NCI-H1092 treated with DMSO at 0.1 percent for 48 hours (cell line): Measurements from ENCODE around the gene STRADA.
"Not testable (repeated sequence)": the region's sequence is repeated elsewhere in the genome, so short reads cannot be mapped to it uniquely, and the experiment has no call there.

Experiments
- DNase-seq: peaks from one replicate; lab custom pipeline; 2025; lab: John Stamatoyannopoulos, UW

STRADA gene

GRCh38 chr17:63754046-63754445, 12.4 kb upstream of the STRADA start:
- no peak for DNase-seq

GRCh38 chr17:63753215-63753614, 11.6 kb upstream of the STRADA start:
- no peak for DNase-seq

DNA sequence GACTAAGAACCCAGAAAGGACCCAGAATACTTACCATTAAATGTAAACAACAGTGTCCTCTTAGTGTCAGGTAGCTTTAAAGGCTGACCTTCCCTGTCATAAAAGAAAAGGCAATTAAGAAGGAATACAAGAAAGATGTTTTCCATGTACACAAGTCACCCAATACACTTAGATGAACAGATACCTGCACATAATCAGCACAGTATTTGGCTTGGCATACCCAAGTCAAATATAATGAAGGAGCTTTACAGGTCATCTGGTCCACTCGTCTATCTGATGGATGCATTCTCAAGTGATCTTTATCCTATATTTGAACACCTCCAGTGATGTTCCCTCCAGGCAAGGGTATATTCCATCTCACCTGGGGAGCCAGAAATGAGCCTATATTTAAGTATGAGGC, 11.1 kb upstream of the STRADA start:
- DNase-seq: no peak

GRCh38 chr17:63751806-63752205, 10.2 kb upstream of the STRADA start:
- DNase-seq: no peak

- DNase-seq: no peak
Measured at GRCh38 chr17:63741143-63741407, 524 bp downstream of the STRADA start.

GRCh38 chr17:63740464-63741142, 996 bp downstream of the STRADA start:
- DNase-seq: peak; percentile 20

- no peak for DNase-seq
Measured at GRCh38 chr17:63735691-63736090, 5.9 kb downstream of the STRADA start.

GRCh38 chr17:63722403-63722802, 19.2 kb downstream of the STRADA start:
- DNase-seq: no peak

DNA sequence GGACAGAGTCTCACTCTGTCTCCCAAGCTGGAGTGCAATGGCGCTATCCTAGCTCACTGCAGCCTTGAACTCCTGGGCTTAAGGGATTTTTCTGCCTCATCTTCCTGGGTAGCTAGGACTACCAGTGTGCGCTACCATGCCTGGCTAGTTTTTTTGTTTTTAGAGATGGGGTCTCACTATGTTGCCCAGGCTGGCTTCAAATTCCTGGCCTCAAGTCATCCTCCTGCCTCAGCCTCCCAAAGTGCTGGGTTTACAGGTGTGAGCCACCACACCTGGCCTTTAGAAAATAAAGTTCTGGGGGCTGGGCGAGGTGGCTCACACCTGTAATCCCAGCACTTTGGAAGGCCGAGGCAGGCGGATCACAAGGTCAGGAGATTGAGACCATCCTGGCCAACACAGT, 21.4 kb downstream of the STRADA start:
- DNase-seq: not testable (repeated sequence)

DNA sequence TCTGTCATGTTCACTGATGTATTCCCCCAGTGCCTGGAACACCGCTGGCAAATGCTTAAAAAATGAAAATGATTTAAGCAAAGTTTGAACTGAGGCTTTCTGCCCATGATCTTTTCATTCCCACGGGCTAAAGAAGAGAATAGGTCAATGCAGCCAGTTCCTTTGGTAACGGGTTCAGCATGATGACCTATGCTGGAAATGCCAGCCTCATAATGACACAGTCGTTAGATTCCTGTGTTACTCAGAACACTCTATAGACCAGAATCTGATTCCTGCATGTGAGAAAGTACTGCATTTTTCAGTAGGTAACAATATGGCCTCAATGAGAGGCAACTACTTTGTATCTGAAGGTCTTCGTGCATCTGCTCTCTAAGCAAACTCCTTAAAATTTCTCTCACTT, 22.6 kb downstream of the STRADA start:
- DNase-seq: no peak

DNA sequence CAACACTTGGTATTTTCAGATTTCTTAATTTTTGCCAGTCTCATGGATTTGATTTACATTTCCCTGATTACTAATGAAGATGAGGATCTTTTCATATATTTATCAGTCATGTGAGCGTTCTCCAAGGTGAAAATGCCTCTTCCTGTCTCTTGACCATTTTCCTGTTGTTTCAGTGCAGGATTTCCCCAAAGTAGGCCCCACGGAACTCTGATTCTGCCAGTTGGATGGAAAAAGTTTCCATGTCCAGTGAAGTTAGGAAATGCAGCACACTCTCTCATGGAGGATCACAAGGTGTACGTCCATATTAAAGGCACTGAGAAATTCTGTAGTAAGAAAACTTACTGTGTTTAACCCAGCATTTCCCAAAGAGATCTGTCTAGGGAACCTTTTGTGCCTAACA, 25.2 kb downstream of the STRADA start:
- DNase-seq: no peak

GRCh38 chr17:63714550-63715277, 26.9 kb downstream of the STRADA start:
- no peak for DNase-seq

DNA sequence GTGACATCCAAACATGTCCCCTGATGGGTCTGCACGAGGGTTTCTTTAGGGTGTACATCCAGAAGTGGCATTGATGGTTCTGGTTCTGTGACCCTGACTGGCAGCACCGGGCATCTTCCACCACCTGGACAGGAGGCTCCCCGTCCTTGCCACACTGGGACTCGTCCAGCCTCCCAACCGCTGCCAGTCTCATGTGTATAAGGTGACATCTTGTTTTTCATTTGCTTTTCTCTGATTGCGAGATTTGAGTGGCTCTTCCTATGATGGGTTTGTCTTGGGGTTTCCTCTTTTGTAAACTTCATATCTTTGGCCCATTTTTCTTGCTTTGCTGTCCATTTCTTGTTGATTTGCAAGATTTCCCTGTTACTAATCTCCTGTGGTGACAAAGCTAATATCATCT, 32.5 kb downstream of the STRADA start:
- no peak for DNase-seq

DNA sequence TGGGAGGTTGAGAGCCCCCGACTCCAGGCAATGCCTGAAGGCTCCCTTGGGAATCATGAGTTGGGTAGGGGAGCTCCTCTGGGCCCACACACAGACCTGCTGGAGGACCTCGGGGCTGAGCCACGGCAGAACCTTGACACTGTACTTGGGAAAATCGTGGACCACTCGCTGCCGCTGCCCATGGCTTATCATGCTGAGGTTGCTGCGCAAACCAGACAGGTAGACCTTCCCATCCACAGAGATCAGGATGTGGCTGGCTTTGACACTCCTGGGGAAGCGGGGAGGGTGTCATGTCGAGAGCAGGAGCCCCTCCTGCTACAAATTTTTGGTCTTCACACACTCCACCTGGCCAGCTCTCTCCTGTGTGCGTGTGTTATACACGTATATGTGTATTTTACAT, 34.4 kb downstream of the STRADA start:
- DNase-seq: no peak

- no peak for DNase-seq
Measured at GRCh38 chr17:63706336-63707082, 35.1 kb downstream of the STRADA start.

- DNase-seq: no peak
Measured at GRCh38 chr17:63705657-63706056, 35.9 kb downstream of the STRADA start.

- DNase-seq: no peak
Measured at GRCh38 chr17:63704836-63705235, 36.8 kb downstream of the STRADA start.

GRCh38 chr17:63704259-63704576, 37.4 kb downstream of the STRADA start:
- DNase-seq: no peak

DNA sequence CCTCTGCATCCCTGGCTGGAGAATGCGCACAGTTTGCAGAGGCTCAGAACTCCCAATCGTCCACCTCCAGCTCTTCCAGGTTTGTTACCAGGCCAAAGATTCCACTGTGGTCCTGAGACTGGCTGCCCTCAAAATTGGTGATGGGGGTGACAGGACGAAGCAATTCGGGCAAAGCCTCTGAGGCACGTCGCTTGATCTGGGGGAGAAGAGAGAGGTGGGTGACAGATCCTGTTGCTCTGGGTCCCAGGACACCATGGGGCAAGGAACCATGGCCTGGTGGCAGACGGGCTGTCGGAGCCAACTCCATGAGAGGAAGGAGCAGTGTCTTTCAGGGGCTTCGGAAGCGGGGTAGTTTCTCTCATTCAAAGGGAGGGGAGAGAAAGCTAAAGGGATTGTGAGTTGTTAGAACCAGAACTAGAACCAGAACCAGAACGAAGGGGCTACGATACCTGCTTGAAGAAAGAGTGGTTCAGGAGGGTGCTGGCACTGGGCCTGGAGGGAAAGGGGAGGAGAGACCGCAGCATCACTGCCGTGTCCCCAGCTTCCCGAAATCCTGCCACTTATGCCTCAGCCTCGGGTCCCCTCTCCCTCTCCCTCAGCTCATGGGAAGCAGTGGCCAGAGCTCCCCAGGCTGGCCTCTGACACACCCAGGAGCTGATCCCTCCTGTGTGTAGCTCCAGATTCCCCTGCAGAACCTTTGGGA, 37.9 kb downstream of the STRADA start:
- DNase-seq: no peak

DNA sequence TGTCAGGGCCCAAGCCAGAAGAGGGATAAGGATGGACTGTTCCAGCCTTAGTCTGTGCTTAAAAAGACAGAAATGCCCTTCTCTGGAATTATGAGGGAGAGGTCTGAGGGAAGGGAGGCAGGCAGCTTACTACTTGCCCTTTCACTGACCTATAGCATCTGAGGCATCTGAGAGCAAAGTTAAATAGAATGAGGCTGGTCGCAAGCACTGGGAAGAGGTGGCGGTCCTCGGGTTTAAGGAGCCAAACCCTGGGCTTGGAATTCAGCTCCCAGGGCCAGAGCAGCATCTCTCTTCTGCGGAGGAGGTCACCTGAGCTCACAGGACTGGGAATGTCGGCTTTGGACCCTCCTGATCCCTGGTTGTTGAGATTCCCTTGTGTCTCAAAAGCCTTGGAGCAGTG, 38.6 kb downstream of the STRADA start:
- DNase-seq: no peak

GRCh38 chr17:63702721-63703015, 38.9 kb downstream of the STRADA start:
- DNase-seq: no peak

GRCh38 chr17:63701868-63702720, 39.5 kb downstream of the STRADA start:
- DNase-seq: no peak
